NCI-H526 (cell line): ENCODE data around the gene RBM4.

Experiments used
- DNase-seq, 2 experiments: peaks; one replicate each; lab custom pipeline; 2025; lab: John Stamatoyannopoulos, UW

The RBM4 gene

GRCh38 chr11:66653123-66653522 lies 14.6 kb downstream of the RBM4 start:
- DNase-seq = no peak

- no peak for DNase-seq
Measured at GRCh38 chr11:66659763-66660162, 21.3 kb downstream of the RBM4 start.

GRCh38 chr11:66663741-66664296 lies 25.3 kb downstream of the RBM4 start:
- no peak for DNase-seq

- no peak for DNase-seq
Measured at GRCh38 chr11:66665369-66665768, 26.9 kb downstream of the RBM4 start.

- DNase-seq = no peak
Measured at GRCh38 chr11:66670816-66671215, 32.3 kb downstream of the RBM4 start.

- no peak for DNase-seq
Measured at GRCh38 chr11:66674964-66675602, 36.6 kb downstream of the RBM4 start.

- peak in 1 of 2 experiments; percentile 15 for DNase-seq
Measured at GRCh38 chr11:66676282-66676919, 37.9 kb downstream of the RBM4 start.

- DNase-seq = peak; percentile 37 to 47
Measured at GRCh38 chr11:66676931-66677598, 38.6 kb downstream of the RBM4 start.

- DNase-seq = peak; percentile 94 to 99
Measured at GRCh38 chr11:66677599-66678375, 39.3 kb downstream of the RBM4 start, which contains the start of gene RBM4B. RBM4B (minus strand) TSS chr11:66677887; CDS start chr11:66677079, 808 bp downstream.

GRCh38 chr11:66680966-66681645 lies 42.6 kb downstream of the RBM4 start:
- DNase-seq = no peak

- no peak for DNase-seq
Measured at GRCh38 chr11:66683877-66684276, 45.4 kb downstream of the RBM4 start.

- DNase-seq = no peak
Measured at GRCh38 chr11:66684635-66685034, 46.1 kb downstream of the RBM4 start.

GRCh38 chr11:66685276-66686099 lies 47.0 kb downstream of the RBM4 start:
- no peak for DNase-seq

- DNase-seq = no peak
Measured at GRCh38 chr11:66686100-66686785, 47.7 kb downstream of the RBM4 start.

GRCh38 chr11:66686801-66687750 lies 48.6 kb downstream of the RBM4 start:
- no peak for DNase-seq

GRCh38 chr11:66687831-66688281 lies 49.4 kb downstream of the RBM4 start:
- no peak for DNase-seq

GRCh38 chr11:66688561-66689534 lies 50.3 kb downstream of the RBM4 start:
- DNase-seq = no peak
